Muscle of back (tissue), 11 donors: ENCODE results near the gene G6PC3. TPM values are rescaled to one million over a fixed set of nuclear protein-coding genes. Genes with fewer than 3 reads are reported as not detected.

Experiments used
- DNase-seq, 3 donors: peaks; one replicate each; pipeline versions ENCODE4 v3.0.0 to v3.0.0-alpha.2; 2013
- polyA plus RNA-seq, 10 donors: library from polyadenylated mRNA; unstranded; fragments of 120-200 nt; gene quantifications; one replicate each; pipeline ENCODE4 v1.2.1, GENCODE V29; 2013; ENCODE audit not compliant: insufficient read length in 10 of 10

The G6PC3 gene
- polyA plus RNA-seq, 10 donors, result 27.1 to 41.4 (median 34.7) TPM

DNA sequence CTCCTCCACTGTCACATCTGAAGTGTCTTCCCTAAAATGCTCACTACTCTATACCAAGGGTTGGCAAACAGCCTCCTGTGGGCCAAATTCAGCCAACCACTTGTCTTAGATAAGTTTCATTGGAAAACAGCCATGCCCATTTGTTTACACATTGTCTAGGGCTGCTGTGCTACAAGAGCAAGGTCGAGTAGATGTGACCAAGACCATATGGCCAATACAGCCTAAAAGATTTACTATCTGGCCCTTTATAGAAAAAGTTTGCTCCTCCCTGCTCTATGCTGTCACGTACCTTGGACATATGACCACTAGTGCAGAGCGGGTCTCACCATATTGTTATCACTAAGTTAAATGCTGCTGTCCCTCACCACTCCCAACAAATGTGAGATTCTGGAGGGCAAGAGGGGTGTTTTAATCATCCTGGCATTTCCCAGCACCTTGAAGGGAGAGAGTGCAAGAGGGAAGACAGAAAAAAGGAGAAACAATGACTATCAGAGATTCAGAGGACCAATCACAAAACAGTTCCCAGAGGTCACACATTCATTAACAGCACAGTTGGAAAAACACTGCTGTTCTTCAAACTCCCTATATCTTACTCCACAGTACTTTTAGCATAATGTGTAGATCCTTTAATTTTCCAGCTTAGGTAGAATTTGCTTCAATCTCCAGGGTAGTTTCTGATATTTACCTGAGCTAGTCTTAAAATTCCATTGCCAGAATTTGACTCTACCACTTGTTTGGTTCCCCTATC, 17.2 kb upstream of the G6PC3 start:
- no peak for DNase-seq

DNA sequence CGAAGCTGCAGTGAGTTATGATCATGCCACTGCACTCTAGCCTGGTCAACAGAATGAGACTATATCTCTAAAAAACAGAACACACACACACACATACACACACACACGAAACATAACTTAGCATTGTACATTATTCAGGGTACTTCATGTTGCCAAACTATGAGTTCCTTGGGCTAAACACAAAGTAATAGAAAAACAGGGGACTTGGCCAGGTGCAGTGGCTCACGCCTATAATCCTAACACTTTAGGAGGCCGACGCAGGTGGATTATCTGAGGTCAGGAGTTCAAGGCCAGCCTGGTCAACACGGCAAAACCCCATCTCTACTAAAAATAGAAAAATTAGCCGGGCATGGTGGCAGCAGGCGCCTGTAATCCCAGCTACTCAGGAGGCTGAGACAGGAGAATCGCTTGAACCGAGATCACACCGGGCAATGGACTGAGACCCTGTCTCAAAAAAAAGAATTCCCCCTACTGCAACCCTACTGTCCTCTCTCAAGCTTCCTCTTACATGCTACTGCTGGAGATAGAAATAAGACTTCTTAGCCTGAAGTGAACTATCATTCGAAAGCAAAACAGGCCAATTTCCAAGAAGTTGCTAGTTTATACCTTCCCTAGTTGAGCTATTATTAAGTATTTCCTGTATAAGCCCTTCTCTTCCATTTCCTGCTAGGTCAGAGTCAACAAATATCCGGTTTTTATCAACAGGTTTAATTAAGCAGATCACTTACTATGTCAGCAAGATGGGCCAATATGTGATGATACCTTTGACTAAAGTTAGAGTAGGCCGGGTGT, 11.2 kb upstream of the G6PC3 start:
- DNase-seq, result no peak

DNA sequence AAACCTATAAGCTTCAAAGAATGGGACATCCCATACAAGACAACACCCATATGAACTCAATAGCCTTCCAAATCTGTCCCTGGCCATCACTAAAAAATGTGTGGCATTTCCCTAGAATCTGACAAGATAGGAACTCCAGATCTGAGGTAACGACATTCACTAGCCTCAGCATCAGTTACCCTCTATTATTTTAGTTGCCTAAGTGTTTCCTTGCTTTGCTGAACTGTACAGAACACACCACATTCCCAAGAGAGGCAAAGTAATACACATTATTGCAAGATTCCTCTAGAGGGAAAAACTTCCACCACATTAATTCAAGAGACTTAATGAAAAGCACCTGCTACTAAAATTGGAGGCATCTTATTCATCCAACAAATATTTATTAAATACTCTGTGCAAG, 9.1 kb upstream of the G6PC3 start:
- DNase-seq, result no peak

DNA sequence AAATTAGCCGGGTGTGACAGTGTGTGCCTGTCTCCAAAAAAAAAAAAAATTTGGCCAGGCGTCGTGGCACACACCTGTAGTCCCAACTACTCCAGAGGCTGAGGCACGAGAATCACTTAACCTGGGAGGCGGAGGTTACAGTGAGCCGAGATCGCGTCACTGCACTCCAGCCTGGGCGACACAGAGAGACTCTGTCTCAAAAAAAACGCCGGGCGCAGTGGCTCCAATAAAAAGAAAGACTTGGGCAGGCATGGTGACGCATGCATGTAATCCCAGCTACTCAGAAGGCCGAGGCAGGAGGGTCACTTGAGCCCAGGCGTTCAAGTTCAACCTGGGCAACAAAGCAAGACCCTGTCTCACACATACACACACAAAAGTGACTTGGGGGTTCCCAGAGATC, 7.7 kb upstream of the G6PC3 start:
- no peak for DNase-seq

DNA sequence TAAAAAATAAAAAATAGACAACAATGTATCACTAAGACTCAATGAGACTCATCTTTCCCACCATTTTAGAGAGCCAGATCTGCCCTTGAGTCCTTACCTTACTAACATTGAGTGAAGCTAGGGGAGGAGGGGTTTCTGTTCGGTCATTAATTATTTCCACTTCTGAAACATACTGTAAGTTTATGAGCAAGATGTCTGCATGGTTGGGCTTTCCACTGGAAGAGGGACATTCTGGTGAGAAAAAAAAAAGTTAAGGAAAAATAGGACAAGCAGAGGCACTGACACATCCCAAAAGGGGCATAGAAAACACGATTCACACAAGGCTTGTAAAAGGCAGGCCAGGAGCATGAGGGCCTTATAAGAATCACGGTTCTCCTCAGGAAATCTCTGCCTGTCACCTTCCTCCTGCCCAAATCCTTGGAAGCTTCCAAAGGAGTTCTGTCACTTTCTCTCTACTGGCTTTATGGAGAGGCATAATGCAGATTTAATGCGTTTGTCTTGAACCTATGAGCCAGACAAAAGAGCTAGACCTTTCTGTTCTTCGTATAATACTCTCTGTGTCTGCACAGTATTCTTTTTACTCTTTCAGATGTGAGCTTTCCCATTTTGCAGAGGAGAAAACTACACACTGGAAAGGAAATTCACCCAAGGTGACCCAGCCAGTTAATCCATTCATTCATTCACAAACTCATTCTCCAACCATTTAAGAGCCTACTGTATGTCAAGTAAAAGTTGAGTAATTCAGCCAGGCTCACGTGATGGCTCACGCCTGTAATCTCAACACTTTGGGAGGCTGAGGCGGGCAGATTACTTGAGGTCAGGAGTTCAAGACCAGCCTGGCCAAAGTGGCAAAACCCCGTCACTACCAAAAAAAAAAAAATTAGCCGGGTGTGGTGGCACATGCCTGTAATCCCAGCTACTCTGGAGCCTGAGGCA, 6.6 kb upstream of the G6PC3 start:
- no peak for DNase-seq

GRCh38 chr17:44065668-44066203, 4.8 kb upstream of the G6PC3 start:
- peak in 2 of 3 donors; percentile 18 to 45 for DNase-seq

DNA sequence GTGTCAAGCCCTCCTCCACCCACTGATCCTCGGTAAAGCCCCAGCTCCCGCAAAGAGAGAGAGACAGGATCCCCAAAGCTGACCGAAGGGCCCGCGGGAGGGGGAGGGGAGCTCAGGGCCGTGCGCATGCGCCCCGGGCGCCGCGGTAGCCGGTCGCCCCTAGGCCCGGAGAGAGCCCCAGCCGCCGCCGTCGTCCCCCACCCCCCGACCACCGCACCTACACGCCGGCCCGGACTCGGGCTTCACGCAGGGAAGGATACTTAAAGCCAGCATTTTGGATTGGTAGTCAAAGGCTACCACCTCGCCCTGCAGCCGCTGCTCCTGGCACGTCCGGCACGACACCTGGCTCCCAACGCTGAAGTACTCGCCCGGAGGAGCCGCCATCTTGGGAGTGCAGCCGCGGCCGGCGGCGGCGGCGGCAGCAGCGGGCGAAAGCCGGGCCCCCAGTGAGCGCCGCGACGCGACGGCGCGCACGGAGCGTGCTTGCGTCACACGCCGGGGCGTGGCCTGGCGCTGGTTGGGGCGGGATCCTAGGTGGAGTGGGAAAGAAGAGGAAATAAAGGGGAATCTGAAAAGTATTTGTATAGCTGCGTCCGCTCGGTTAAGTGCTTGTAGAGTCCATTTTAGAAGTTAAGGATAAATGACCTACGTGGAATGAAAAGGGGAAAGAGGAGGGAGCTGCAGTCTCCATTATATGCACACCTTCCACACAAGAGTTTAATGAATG, 4.2 kb upstream of the G6PC3 start, which contains the start of gene LSM12:
TSS of gene LSM12 (minus strand) at position 468 of the 727 bp plus-strand sequence. CDS start at position 384, 84 bp downstream.
- peak; percentile 90 to 97 (median 96) for DNase-seq

DNA sequence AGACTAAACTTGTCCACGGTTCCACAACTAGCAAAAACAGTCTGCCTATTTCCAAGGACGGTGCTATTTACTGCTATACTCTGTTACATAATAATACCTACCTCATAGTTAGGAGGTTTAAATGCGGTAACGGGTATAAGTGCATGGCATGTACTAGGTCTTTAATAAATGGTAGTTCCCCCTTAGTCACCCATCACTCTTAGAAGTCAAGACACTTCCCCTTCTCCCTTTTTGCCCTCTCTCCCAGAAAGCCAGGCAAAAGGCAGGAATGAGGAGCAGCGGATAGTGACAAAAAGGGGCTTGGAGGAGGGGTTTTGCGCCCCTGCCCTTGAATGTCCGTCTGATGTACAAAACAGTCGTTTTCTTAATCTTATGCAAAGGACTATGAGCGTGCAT, 3.0 kb upstream of the G6PC3 start:
- DNase-seq, result no peak

GRCh38 chr17:44069974-44070454, 521 bp upstream of the G6PC3 start:
- DNase-seq, result peak in 1 of 3 donors; percentile 43

DNA sequence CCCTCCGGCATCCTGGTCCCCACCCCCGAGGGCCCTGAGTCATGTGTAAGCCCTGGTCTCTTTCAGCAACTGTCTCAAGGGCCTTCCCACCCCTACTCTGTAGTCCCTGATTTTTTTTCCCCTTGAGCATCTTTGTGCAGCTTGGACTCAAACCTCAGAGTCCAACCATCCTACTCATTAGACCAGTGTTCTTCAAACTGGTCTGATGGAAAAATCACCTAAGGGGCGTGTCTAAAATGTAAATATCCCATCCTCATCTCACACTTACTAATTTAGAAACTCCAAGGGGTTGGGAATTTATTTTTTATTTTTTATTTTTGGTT, 624 bp downstream of the G6PC3 start:
- peak in 1 of 3 donors; percentile 64 for DNase-seq

- DNase-seq, result no peak
Observed at GRCh38 chr17:44071772-44072171, 1.2 kb downstream of the G6PC3 start.

DNA sequence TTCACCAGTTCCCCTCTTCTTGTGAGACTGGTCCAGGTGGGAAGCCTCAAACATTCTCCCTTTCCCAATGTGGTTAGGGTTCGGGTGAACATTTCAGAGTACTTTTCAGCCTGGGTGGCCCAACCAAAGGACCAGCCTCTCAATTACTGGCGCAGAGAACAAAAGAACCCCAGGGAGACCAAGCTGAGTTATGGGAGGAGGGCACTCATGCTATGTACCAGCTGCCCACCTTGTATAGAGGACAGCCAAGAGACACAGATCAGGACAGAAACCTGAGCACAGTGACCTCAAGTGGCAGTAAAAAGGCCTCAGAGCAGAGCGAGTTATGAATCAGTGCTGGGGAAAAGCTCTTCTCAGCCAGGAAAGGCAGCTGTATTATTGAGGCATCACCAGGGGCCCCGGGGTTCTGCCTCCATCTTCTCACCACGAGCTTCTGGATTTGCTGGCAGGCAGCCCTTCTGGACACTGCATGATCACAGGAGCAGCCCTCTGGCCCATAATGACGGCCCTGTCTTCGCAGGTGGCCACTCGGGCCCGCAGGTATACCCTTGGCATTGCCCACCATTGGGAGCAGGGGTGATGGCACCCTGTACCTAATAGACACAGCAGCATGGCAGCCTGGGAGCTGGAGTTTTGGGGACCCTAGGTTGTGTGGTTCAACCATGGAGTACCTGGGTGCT, 3.8 kb downstream of the G6PC3 start:
- no peak for DNase-seq

GRCh38 chr17:44074911-44075285, 4.4 kb downstream of the G6PC3 start:
- DNase-seq, result no peak

- no peak for DNase-seq
Observed at GRCh38 chr17:44075598-44076293, 5.2 kb downstream of the G6PC3 start.

GRCh38 chr17:44076716-44077594, 6.4 kb downstream of the G6PC3 start:
- no peak for DNase-seq

DNA sequence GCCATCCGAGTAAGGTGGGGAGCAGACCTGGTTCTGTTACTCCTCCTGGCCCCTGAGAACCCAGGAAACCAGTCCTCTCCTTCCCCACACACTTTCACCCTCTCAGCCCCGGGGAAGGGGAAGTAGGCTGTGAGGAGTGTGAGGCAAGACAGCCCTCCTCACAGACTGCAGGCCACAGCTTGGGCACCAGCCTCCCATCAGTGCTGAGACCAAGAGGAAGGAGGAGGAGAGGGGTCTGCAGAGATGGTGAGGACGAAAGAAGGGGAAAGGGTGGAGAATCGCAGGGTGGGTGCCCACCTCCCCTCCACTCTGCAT, 7.0 kb downstream of the G6PC3 start:
- DNase-seq, result no peak

DNA sequence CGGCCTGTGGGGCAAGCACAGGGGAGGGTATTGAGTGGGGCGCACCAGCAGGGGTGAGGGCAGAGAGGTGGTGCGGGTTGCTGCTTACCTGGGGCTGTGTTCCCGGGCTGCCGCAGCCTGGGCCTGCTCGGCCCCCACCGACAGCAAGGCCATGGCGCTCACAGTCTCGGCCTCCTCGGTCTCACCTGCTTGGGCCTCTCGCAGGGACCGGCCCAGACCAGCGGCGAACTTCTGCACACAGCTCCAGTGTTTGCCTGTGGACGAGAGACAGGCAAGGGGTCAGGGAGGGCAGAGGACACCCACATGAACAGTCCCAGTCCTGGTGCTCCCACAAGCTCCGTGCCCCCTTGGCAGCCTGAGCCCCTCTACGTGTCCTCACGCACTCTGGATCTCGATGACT, 7.9 kb downstream of the G6PC3 start:
- DNase-seq, result no peak

DNA sequence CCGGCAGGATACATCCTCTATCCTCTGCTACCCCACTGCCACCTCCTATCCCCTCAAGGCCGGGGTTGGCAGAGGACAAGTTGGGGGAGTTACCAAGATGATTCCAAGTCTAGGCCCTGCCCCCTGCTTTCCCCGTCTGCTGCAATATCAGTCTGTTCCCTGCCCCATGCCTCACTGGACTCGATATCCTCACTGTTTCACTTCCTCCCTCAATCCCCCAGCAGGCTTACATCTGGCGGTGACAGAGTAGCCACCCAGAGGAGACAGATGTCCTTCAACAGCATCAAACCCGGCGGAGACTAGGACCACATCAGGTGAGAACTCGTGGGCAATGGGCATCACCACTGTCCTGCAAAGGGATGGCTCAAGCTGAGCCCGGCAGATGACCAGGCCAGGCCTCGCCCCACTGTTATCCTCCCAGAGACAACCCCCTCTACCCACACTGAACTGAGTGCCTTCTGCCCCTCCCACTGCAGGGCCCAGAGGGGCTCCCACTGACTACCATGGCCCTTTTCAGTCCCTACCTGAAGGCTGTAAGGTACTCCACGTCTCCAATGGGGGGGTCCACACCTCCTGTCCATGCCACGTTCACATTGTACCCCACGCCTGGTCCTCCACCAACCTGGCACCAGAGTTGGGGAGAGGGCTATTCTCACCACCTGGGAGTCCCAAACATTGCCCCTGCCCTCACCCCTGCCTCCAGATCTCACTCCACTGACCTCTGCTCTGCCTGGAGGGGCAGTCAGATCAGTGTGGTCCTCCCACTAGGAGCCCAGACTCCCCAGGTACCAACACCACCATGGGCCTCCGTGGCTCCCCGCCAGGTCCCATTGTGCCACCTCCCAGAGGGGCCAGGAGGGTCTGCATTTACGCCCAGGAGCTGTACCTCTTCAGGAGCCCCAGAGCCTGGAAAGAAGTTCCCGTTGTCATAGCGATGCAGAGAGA, 9.6 kb downstream of the G6PC3 start:
- no peak for DNase-seq
